Right lobe of liver (tissue), 6 donors: ENCODE data around the gene HIP1R. TPM values are rescaled to one million over a fixed set of nuclear protein-coding genes. Genes with fewer than 3 reads are reported as not detected.

Experiments used
- ATAC-seq, 4 donors: fragments of 200-7000 bp; cut with Tn5 transposase; one replicate each; pipeline ENCODE4 v1.9.1; 2020; ENCODE audit warnings: mild to moderate bottlenecking in 4 of 4, moderate library complexity in 4 of 4
- DNase-seq, 3 donors: peaks; one replicate each; pipeline ENCODE4 v3.0.0-alpha.2; 2020
- H3K27ac ChIP-seq, 3 donors: fragments of 200-600 bp; one replicate each; pipeline ENCODE4 v1.8.0; 2022
- H3K27me3 ChIP-seq, 2 donors: fragments of 200-600 bp; one replicate each; pipeline ENCODE4 v1.8.0; 2022
- H3K36me3 ChIP-seq, 4 donors: fragments of 200-600 bp; sonication (generic) in 1 of 4; one replicate each; pipeline versions ENCODE4 v1.5.1 to v1.8.0; 2017 to 2022; ENCODE audit warnings: control low read depth in 1 of 4
- H3K4me1 ChIP-seq, 4 donors: fragments of 200-600 bp; sonication (generic) in 1 of 4; one replicate each; pipeline versions ENCODE4 v1.5.1 to v1.8.0; 2017 to 2022; ENCODE audit warnings: control low read depth in 1 of 4
- H3K4me3 ChIP-seq, 3 donors: fragments of 200-600 bp; one replicate each; pipeline ENCODE4 v1.8.0; 2022
- H3K9me3 ChIP-seq, 4 donors: fragments of 200-600 bp; sonication (generic) in 1 of 4; one replicate each; pipeline versions ENCODE4 v1.5.1 to v1.8.0; 2017 to 2022; ENCODE audit warnings: control low read depth in 1 of 4
- POLR2A ChIP-seq: fragments of 450-650 bp; IDR thresholded peaks from one replicate; pipeline ENCODE4 v1.6.1; 2017; ENCODE audit warnings: antibody characterized with exemption, mild to moderate bottlenecking
- WGBS: methylation state at CpG from one replicate; pipeline ENCODE4 v1.1.6; 2018; ENCODE audit warnings: low coverage, low lambda C conversion rate; ENCODE audit not compliant: insufficient coverage; ENCODE audit errors: missing lambda C conversion rate; 5-methylcytosine and 5-hydroxymethylcytosine counted together
- intact Hi-C, 2 donors: fragments of 100-400 bp; cut with DNase I; formaldehyde crosslinking; loops; one replicate each; pipeline versions ENCODE4 v1.11.2 to v1.14.1; 2022
- total RNA-seq, 6 experiments: library from RNA; depleted of rRNA in 2 of 6; stranded (reverse); fragments of >200 nt in 2 of 6; fragmentation: NEBNext Ultra II Directional in 3 of 6; extraction: Animal tissue kit (Norgen Biotek cat#: 25700) in 3 of 6; gene quantifications; one replicate each; pipeline versions ENCODE4 v1.1.0 to v1.2.4, GENCODE V29; 2016 to 2023
- TF ChIP-seq, protein P1 (sequence below), 4 donors: fragments of 200-600 bp in 3 of 4; fragments of 450-650 bp in 1 of 4; IDR thresholded peaks; one replicate each; pipeline versions ENCODE4 v1.5.1 to v1.8.0; 2016 to 2022; ENCODE audit warnings: antibody characterized with exemption in 4 of 4, mild to moderate bottlenecking in 2 of 4
- donor health status: DM: no; HTN: yes; CAD: no.
- donor health status: DM: no; HTN: no; CAD: no.
- donor health status: DM: no; HTN: no; CAD: no.
- donor health status: DM: no; HTN: yes; CAD: no.
- donor health status: DM: no; HTN: yes; CAD: no.

Gene HIP1R
- total RNA-seq, 6 experiments from 2014 or later = 23.6 to 37.2 (median 27.8) TPM

DNA sequence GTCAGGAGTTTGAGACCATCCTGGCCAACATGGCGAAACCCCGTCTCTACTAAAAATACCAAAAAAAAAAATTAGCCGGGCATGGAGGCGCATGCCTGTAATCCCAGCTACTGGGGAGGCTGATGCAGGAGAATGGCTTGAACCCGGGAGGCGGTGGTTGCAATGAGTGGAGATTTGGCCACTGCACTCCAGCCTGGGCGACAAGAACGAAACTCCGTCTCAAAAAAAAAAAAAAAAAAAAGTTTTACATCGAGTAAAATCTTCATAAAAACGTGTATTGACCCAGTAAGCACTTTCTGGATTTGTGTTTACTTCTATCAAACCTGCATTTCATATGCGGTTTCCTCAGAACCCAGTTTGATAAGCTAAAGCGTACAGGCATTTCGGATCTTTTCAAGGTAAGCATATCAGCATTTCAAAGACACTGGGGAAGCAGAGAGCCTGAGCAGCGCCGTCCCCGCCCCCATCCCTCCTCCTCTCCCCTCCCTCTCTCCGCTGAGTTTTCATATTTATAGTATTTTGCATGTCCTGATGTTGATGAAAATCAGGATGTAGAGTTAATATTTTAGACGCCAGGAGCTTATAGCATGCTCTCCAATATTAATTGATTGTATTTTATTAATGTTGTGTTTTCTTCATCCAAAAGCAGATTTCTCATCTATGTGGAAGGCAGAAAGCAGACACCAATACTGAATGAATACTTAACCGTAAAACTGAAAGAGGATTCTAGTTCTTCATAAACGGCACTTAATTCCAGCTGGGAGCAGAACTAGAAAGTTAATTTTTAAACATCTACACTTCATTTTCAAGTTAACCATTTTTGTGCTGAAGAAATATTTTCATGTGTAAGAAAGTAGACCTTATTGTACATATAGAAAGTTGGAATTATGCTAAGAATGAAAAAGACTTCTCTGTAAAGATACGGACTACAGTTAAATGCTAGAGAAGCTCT, 9.2 kb upstream of the HIP1R start:
- H3K36me3 ChIP-seq = no peaks in the 10 kb centered on the region
- DNase-seq (peak in 1 of 3 donors; percentile 55), ATAC-seq (peak; percentile 82 to 88 (median 86))
- H3K27ac ChIP-seq = peak overlapping the region in 2 of 3 donors; percentile 37 to 67
- 17% methylated on average over 22 of the region's 22 CpGs for WGBS
- H3K9me3 ChIP-seq = no peaks in the 10 kb centered on the region
- H3K4me3 ChIP-seq = peak overlapping the region; percentile 16 to 45 (median 44)
- H3K27me3 ChIP-seq = no peaks in the 10 kb centered on the region
- no peak for TF ChIP-seq POLR2A
- TF ChIP-seq, protein P1, sequence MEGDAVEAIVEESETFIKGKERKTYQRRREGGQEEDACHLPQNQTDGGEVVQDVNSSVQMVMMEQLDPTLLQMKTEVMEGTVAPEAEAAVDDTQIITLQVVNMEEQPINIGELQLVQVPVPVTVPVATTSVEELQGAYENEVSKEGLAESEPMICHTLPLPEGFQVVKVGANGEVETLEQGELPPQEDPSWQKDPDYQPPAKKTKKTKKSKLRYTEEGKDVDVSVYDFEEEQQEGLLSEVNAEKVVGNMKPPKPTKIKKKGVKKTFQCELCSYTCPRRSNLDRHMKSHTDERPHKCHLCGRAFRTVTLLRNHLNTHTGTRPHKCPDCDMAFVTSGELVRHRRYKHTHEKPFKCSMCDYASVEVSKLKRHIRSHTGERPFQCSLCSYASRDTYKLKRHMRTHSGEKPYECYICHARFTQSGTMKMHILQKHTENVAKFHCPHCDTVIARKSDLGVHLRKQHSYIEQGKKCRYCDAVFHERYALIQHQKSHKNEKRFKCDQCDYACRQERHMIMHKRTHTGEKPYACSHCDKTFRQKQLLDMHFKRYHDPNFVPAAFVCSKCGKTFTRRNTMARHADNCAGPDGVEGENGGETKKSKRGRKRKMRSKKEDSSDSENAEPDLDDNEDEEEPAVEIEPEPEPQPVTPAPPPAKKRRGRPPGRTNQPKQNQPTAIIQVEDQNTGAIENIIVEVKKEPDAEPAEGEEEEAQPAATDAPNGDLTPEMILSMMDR (IDR thresholded peaks at IDR 0.05) = no peak
- peaks cover 0 to 12% (median 0%) of the 10 kb centered on the region in 4 donors for H3K4me1 ChIP-seq
- intact Hi-C loops = no loop called here

DNA sequence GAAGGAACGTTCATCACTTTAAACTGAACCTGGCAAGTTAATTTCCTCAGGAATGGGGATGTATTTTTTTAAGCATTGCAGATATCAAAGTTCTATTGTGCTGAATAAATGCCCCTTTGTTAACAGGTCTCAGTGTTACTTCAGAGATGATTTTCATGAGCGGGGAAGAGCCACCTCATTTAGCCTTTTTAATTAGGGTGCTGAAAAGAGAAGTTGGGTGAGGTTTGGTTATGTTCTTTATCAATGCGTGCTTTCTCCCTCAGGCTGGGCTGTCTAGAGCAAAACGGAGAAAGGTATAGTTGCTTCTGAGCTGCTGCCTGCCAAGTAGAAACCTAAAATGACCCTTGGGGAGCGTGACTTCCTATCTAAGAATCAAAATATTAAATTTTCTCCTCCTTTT, 8.0 kb upstream of the HIP1R start:
- no peaks in the 10 kb centered on the region for H3K9me3 ChIP-seq
- peak in 1 of 4 donors; percentile 12 for ATAC-seq
- H3K27ac ChIP-seq = peak overlapping the region in 1 of 3 donors; percentile 17
- intact Hi-C loops = no loop called here
- no peak for DNase-seq
- H3K27me3 ChIP-seq = no peaks in the 10 kb centered on the region
- WGBS = 21% methylated on average over 5 of the region's 5 CpGs
- peaks cover 0 to 12% (median 0%) of the 10 kb centered on the region in 4 donors for H3K4me1 ChIP-seq
- TF ChIP-seq, protein P1 (IDR thresholded peaks at IDR 0.05) = no peak
- no peak for TF ChIP-seq POLR2A
- H3K36me3 ChIP-seq = no peaks in the 10 kb centered on the region
- no peak overlapping the region for H3K4me3 ChIP-seq

DNA sequence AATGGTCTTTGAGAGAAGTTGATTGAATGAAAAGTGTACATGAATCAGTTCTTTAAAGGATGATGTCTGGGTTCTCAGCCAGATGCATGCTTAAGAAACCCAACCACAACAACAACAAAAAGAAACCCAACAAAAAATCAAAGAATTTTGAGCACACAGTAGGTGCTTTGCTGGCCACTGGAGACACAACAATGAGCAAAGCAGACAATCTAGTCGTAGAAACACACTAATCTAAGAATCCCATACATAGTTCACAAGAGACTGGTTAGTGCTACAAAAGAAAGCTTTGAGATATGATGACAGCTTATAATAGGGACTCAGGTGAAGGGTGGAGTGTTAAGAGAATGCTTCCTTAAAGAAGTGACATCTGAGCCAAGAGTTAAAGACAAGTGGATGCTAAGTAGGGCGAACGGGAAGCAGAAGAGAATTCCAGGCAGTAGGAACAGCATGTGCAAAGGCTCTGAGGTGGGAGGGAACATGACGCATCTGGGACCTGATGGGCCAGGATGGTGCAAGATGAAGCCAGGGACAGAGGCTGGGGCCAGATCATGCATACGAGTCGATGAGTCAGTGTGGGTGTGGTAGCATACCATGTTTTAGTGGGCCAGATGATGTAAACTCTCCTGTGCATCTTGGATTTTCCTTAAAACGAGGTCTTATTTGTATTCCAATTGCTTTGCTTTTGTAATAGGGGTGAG, 4.6 kb upstream of the HIP1R start:
- Histone ChIP-seq H3K4me3 (no peak overlapping the region), H3K4me1 (peaks cover 0 to 12% (median 4%) of the 10 kb centered on the region in 4 donors), H3K27ac (no peak overlapping the region), H3K27me3 (no peaks in the 10 kb centered on the region), H3K9me3 (no peaks in the 10 kb centered on the region), H3K36me3 (no peaks in the 10 kb centered on the region)
- TF ChIP-seq, protein P1 (IDR thresholded peaks at IDR 0.05) = no peak
- no peak for TF ChIP-seq POLR2A
- intact Hi-C loops = no loop called here
- DNase-seq (no peak), ATAC-seq (no peak)
- WGBS = 78% methylated on average over 5 of the region's 7 CpGs

DNA sequence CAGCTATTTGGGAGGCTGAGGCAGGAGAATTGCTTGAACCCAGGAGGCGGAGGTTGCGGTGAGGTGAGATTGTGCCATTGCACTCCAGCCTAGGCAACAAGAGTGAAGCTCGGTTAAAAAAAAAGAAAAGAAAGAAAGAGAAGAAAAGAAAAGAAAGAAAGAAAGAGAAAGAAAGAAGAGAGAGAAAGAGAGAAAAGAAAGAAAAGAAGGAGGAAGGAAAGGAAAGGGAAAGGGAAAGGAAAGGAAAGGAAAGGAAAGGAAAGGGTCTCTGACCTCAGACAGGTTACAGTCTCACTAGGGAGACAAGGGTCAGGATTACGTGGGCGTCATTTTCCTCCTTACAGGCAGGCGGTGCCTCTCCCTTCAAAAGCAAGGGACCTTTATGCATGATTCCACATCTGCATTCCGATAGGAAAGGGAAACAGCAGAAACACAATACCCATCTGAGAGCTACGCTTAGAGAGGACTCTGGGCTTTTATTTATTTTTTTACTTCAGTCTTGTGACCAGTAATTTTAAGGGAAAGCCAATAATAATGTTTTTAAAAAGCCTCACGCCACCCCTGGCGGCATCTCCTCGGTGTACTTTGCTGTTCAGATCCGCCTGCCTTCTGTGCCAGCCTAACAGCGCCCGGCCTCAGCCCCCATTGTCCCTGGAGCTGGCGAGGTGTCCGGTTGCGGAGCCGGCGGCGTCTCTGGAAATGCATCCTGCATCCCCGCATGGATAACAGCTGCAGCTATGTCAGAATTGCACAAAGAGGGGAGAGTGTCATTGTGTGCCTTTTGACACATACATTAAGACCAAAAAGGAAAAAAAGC, 945 bp upstream of the HIP1R start:
- Histone ChIP-seq H3K36me3 (no peaks in the 10 kb centered on the region), H3K27me3 (no peaks in the 10 kb centered on the region), H3K27ac (peak overlapping the region; percentile 7 to 57 (median 37)), H3K4me1 (peaks cover 0 to 31% (median 7%) of the 10 kb centered on the region in 4 donors), H3K4me3 (peak overlapping the region; percentile 38 to 73 (median 53)), H3K9me3 (no peaks in the 10 kb centered on the region)
- peak in 2 of 3 donors; percentile 46 to 63 for DNase-seq
- peak; percentile 17 to 48 (median 26) for ATAC-seq
- 6% methylated on average over 19 of the region's 21 CpGs for WGBS
- no peak for TF ChIP-seq POLR2A
- TF ChIP-seq, protein P1 (IDR thresholded peaks at IDR 0.05) = peak in 1 of 4 donors; percentile 10
- intact Hi-C loops = no loop called here
